ENCODE data around the gene TXN2. TPM values are rescaled to one million over a fixed set of nuclear protein-coding genes. Genes with fewer than 3 reads are reported as not detected.

Gene TXN2
- total and polyA plus RNA-seq, 2 of the 4 experiments (the other 2 are of a cell fraction) = 49.6 to 166 TPM

DNA sequence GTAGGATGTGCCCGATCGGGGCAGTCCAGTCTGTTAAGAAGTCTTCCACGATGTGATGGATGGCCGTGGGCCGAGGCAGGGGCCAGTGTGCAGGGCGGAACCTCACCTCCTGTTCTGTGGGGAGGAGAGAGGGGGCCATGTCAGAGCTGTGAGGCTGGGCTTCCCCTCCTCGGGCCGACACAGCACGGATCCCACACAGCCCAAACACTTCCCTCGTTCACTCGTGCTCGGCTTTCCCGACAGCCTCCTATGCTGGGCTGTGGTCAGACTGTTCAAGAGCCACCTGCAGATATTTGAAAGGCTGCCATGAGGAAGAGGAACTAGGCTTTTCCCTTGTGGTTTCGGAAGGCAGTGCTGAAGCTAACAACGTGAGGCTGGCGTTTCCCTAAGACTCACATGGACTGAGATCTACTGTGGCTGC is 12.3 kb upstream of the TXN2 start:
- in situ Hi-C loops (cut with MboI; ENCODE audit: low sequenced_read_pairs) = no loop called here
- 84% methylated on average over 5 of the region's 16 CpGs; no CpG with 5 or more reads in 1 of the 2 experiments for WGBS, 2 experiments (ENCODE audit: extremely low coverage in 2 of 2, insufficient read length in 1 of 2)
- POLR2A ChIA-PET (ENCODE audit: unreplicated experiment) = no interaction called here

More for the DNA sequence above, 12.3 kb upstream of the TXN2 start:
- Histone ChIP-seq H4K8ac (ENCODE audit: low read depth in 2 of 2, low read length in 2 of 2) (no peak overlapping the region), H4K91ac (ENCODE audit: insufficient read depth, low read depth, low read length) (no peak overlapping the region), H3K9me1 (ENCODE audit: insufficient read depth, low read length) (peaks cover 4% of the 10 kb centered on the region; the same call in 1 of the 2 replicates), H4K20me1 (ENCODE audit: insufficient read depth, low read length) (no peaks in the 10 kb centered on the region), H2BK5ac (ENCODE audit: low read depth, low read length, poor library complexity, severe bottlenecking) (no peak overlapping the region), H3K56ac (ENCODE audit: extremely low read depth, insufficient read depth, low read length) (no peak overlapping the region), H2BK120ac (ENCODE audit: low read depth, low read length) (no peak overlapping the region), H3K79me1 (ENCODE audit: low read depth in 1 of 2, low read length in 2 of 2) (no peaks in the 10 kb centered on the region), H3K27ac (ENCODE audit: insufficient read depth, low read length) (no peak overlapping the region), H3K27me3 (ENCODE audit: control insufficient read depth, insufficient read depth, low read length) (no peaks in the 10 kb centered on the region), H3K14ac (replicated peaks; ENCODE audit: low read depth, low read length) (no peak overlapping the region), H3K4me1 (ENCODE audit: control insufficient read depth, insufficient read depth, low read length) (peaks cover 5% of the 10 kb centered on the region), H2BK15ac (ENCODE audit: low read depth, low read length) (no peak overlapping the region), H2BK20ac (ENCODE audit: low read depth, low read length) (no peak overlapping the region), H3K4me2 (ENCODE audit: low read depth, low read length) (no peak overlapping the region), H2AK9ac (replicated peaks; ENCODE audit: low read depth, low read length, poor library complexity) (no peak overlapping the region), H3K23ac (ENCODE audit: low read depth, low read length) (no peak overlapping the region), H2AFZ (replicated peaks; ENCODE audit: low read length, poor library complexity) (no peak overlapping the region), H2AK5ac (ENCODE audit: low read depth, low read length) (no peak overlapping the region), H3K18ac (ENCODE audit: low read depth, low read length) (no peak overlapping the region), H3K4ac (ENCODE audit: low read depth, low read length) (no peak overlapping the region), H4K5ac (ENCODE audit: low read depth, low read length) (no peak overlapping the region), H3K36me3 (ENCODE audit: control insufficient read depth, insufficient read depth, low read length) (peaks cover 13% of the 10 kb centered on the region), H3K9ac (ENCODE audit: low read depth, low read length) (no peak overlapping the region), H3K9me3 (ENCODE audit: control insufficient read depth, insufficient read depth, low read length) (no peaks in the 10 kb centered on the region), H3K4me3 (ENCODE audit: insufficient read depth, low read depth, low read length) (no peak overlapping the region)
- DNase-seq (no peak), ATAC-seq (ENCODE audit: low read depth) (no peak)
- dilution Hi-C loops (cut with HindIII; ENCODE audit: low sequenced_read_pairs, unreplicated experiment) (no loop called here), intact Hi-C loops (cut with micrococcal nuclease) (no loop called here)
- no TSS peak for BruUV-seq (replicated peaks)
- CTCF ChIA-PET = interaction anchor here (0.6 to 1.2 kb wide), 2 partner anchors 9 to 17 kb away, joined by 3 to 4 read pairs; no protein-coding TSS in a partner anchor
- TF ChIP-seq, protein P1, sequence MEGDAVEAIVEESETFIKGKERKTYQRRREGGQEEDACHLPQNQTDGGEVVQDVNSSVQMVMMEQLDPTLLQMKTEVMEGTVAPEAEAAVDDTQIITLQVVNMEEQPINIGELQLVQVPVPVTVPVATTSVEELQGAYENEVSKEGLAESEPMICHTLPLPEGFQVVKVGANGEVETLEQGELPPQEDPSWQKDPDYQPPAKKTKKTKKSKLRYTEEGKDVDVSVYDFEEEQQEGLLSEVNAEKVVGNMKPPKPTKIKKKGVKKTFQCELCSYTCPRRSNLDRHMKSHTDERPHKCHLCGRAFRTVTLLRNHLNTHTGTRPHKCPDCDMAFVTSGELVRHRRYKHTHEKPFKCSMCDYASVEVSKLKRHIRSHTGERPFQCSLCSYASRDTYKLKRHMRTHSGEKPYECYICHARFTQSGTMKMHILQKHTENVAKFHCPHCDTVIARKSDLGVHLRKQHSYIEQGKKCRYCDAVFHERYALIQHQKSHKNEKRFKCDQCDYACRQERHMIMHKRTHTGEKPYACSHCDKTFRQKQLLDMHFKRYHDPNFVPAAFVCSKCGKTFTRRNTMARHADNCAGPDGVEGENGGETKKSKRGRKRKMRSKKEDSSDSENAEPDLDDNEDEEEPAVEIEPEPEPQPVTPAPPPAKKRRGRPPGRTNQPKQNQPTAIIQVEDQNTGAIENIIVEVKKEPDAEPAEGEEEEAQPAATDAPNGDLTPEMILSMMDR (conservative IDR thresholded peaks at IDR 0.05; ENCODE audit: low read depth, low read length) = no peak
- TF ChIP-seq, protein P2, sequence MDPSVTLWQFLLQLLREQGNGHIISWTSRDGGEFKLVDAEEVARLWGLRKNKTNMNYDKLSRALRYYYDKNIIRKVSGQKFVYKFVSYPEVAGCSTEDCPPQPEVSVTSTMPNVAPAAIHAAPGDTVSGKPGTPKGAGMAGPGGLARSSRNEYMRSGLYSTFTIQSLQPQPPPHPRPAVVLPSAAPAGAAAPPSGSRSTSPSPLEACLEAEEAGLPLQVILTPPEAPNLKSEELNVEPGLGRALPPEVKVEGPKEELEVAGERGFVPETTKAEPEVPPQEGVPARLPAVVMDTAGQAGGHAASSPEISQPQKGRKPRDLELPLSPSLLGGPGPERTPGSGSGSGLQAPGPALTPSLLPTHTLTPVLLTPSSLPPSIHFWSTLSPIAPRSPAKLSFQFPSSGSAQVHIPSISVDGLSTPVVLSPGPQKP (IDR thresholded peaks at IDR 0.05; ENCODE audit: borderline replicate concordance, low read depth, low read length) = no peak
- TF ChIP-seq RCOR1 (IDR thresholded peaks at IDR 0.05; ENCODE audit: insufficient replicate concordance, low read length) = no peak
- no peak for TF ChIP-seq RFX5 (IDR thresholded peaks at IDR 0.05; ENCODE audit: low read depth, low read length)

Data from IMR-90 (cell line).